Caco-2 (cell line): ENCODE data around the gene TRPM2. TPM values are rescaled to one million over a fixed set of nuclear protein-coding genes. Genes with fewer than 3 reads are reported as not detected.

Source experiments
- BruUV-seq: library from RNA; stranded (reverse); fragments of 400-500 nt; replicated peaks from 2 replicates; lab custom pipeline; 2021; lab: Mats Ljungman, UMichigan
- CTCF ChIA-PET: fragments of 300-600 bp; sonication (Branson Sonifier 250); formaldehyde crosslinking; loops from one replicate; lab custom pipeline; 2022; ENCODE audit warnings: antibody characterized with exemption; lab: Charles Lee
- POLR2A ChIA-PET: fragments of 300-600 bp; sonication (Branson Sonifier 250); formaldehyde crosslinking; loops from one replicate; lab custom pipeline; 2022; ENCODE audit warnings: antibody characterized with exemption; lab: Charles Lee
- DNase-seq, 2 experiments: peaks; one replicate each; pipeline versions ENCODE4 v3.0.0 to v3.0.0-alpha.2; 2020 to 2022
- H3K27me3 ChIP-seq: replicated peaks from 2 replicates; pipeline ENCODE4 v1.6.0; 2011; ENCODE audit warnings: low read length; ENCODE audit not compliant: control insufficient read depth, insufficient read depth
- H3K36me3 ChIP-seq: 2 replicates; pipeline ENCODE4 v1.5.1; 2011; ENCODE audit warnings: low read length; ENCODE audit not compliant: control insufficient read depth, insufficient read depth
- H3K4me1 ChIP-seq: fragments of 250-450 bp; sonication (Bioruptor Pico); 2 replicates; pipeline ENCODE4 v1.5.1; 2020; ENCODE audit warnings: mild to moderate bottlenecking
- H3K4me3 ChIP-seq: 2 replicates; pipeline ENCODE4 v1.5.1; 2011; ENCODE audit warnings: low read depth, mild to moderate bottlenecking, control low read depth, low read length
- H3K9me3 ChIP-seq: fragments of 250-450 bp; sonication (Bioruptor Pico); 2 replicates; pipeline ENCODE4 v1.5.1; 2020; ENCODE audit warnings: mild to moderate bottlenecking, moderate library complexity
- H3K27ac Mint-ChIP-seq: one replicate; pipeline ENCODE4 v1.8.0; 2022; ENCODE audit warnings: mixed read lengths; ENCODE audit not compliant: unreplicated experiment
- H3K27me3 Mint-ChIP-seq: one replicate; pipeline ENCODE4 v1.8.0; 2022; ENCODE audit warnings: mixed read lengths; ENCODE audit not compliant: insufficient read depth, unreplicated experiment
- H3K36me3 Mint-ChIP-seq: one replicate; pipeline ENCODE4 v1.8.0; 2022; ENCODE audit warnings: mild to moderate bottlenecking, mixed read lengths; ENCODE audit not compliant: insufficient read depth, unreplicated experiment
- H3K4me1 Mint-ChIP-seq: one replicate; pipeline ENCODE4 v1.8.0; 2022; ENCODE audit warnings: low read depth, mixed read lengths; ENCODE audit not compliant: unreplicated experiment
- H3K4me3 Mint-ChIP-seq: one replicate; pipeline ENCODE4 v1.8.0; 2022; ENCODE audit warnings: mild to moderate bottlenecking, moderate library complexity, mixed read lengths; ENCODE audit not compliant: unreplicated experiment
- H3K9me3 Mint-ChIP-seq: one replicate; pipeline ENCODE4 v1.8.0; 2022; ENCODE audit warnings: mixed read lengths; ENCODE audit not compliant: unreplicated experiment
- CTCF ChIP-seq, 2 experiments: fragments of 200-600 bp in 1 of 2; IDR thresholded peaks; 1 replicate in 1 of 2; 2 replicates in 1 of 2; pipeline versions ENCODE4 v1.5.1 to v1.8.0; 2011 to 2022; ENCODE audit warnings: antibody characterized with exemption in 1 of 2, control low read depth in 1 of 2, inconsistent platforms in 1 of 2, low read depth in 1 of 2, low read length in 1 of 2, mild to moderate bottlenecking in 1 of 2, moderate library complexity in 1 of 2; ENCODE audit not compliant: insufficient read depth in 1 of 2, severe bottlenecking in 1 of 2, unreplicated experiment in 1 of 2
- intact Hi-C: fragments of 100-400 bp; cut with micrococcal nuclease; formaldehyde crosslinking; loops from one replicate; pipeline ENCODE4 v1.10.0; 2022; ENCODE audit not compliant: unreplicated experiment
- total RNA-seq: library from RNA; stranded (reverse); gene quantifications from 2 replicates; pipeline ENCODE4 v1.2.3, GENCODE V29; 2022

The TRPM2 gene
- total RNA-seq, 1 experiment from 2014 or later: 0.20 TPM

GRCh38 chr21:44370786-44371410 is 17.5 kb downstream of the TRPM2 start:
- Histone ChIP-seq H3K36me3 (no peaks in the 10 kb centered on the region), H3K4me1 (peaks cover 8% of the 10 kb centered on the region; the same call in 1 of the 2 replicates), H3K9me3 (peaks cover 4% of the 10 kb centered on the region; the same call in 1 of the 2 replicates), H3K4me3 (peak overlapping the region; percentile 37; the same call in 1 of the 2 replicates), H3K27me3 (no peaks in the 10 kb centered on the region)
- Mint-ChIP-seq H3K27me3 (no peaks in the 10 kb centered on the region), H3K36me3 (no peaks in the 10 kb centered on the region), H3K9me3 (no peaks in the 10 kb centered on the region), H3K27ac (no peak overlapping the region), H3K4me1 (no peaks in the 10 kb centered on the region), H3K4me3 (peak overlapping the region; percentile 69)
- no TSS peak for BruUV-seq
- no peak for TF ChIP-seq CTCF (IDR thresholded peaks at IDR 0.05; ENCODE audit: insufficient read depth in 1 of 2, low read depth in 1 of 2, low read length in 1 of 2, severe bottlenecking in 1 of 2, unreplicated experiment in 1 of 2)
- no peak for DNase-seq
- POLR2A ChIA-PET: no interaction called here
- intact Hi-C loops: no loop called here
- CTCF ChIA-PET: no interaction called here

DNA sequence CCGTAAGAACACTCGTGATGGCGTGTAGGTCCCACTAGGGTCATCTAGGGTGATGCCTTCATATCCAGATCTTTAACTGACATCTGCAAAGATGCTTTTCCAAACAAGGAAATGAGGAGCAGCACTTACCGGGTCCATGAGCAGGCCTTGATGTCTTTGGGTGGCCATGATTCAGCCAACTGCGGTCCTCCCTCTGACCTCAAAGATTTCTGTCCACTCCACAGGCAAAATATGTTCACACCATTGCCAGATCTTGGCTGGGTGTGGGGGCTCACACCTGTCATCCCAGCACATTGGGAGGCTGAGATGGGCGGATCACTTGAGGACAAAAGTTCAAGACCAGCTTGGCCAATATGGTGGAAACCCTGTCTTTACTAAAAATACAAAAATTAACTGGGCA is 18.2 kb downstream of the TRPM2 start:
- Mint-ChIP-seq H3K9me3 (no peaks in the 10 kb centered on the region), H3K4me3 (peak overlapping the region; percentile 53), H3K4me1 (no peaks in the 10 kb centered on the region), H3K27me3 (no peaks in the 10 kb centered on the region), H3K27ac (no peak overlapping the region), H3K36me3 (no peaks in the 10 kb centered on the region)
- DNase-seq: no peak
- no peak for TF ChIP-seq CTCF (IDR thresholded peaks at IDR 0.05; ENCODE audit: insufficient read depth in 1 of 2, low read depth in 1 of 2, low read length in 1 of 2, severe bottlenecking in 1 of 2, unreplicated experiment in 1 of 2)
- Histone ChIP-seq H3K36me3 (no peaks in the 10 kb centered on the region), H3K4me1 (peaks cover 8% of the 10 kb centered on the region; the same call in 1 of the 2 replicates), H3K27me3 (no peaks in the 10 kb centered on the region), H3K9me3 (peaks cover 4% of the 10 kb centered on the region; the same call in 1 of the 2 replicates), H3K4me3 (no peak overlapping the region)
- CTCF ChIA-PET: no interaction called here
- no TSS peak for BruUV-seq
- POLR2A ChIA-PET: no interaction called here
- intact Hi-C loops: no loop called here

DNA sequence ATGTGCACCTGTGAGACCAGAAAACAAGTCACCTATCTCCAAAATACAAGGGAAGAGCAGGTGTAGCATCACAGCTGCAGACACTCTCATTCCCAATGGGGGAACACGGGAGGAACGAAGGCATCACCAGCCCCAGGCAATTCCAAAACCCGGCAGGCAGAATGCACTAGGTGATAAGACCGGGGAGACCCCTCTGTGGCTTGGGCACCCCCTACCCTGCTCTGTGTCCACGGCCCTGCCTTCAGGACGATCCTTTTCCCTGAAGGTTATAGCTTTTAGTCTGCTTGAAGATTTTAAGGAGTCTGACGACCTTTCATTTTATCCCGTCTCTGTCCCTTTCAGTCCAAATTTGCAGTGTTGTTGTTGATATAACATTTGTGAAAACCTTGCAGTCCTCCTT is 19.2 kb downstream of the TRPM2 start:
- Histone ChIP-seq H3K4me1 (peaks cover 8% of the 10 kb centered on the region; the same call in 1 of the 2 replicates), H3K9me3 (peaks cover 4% of the 10 kb centered on the region; the same call in 1 of the 2 replicates), H3K36me3 (no peaks in the 10 kb centered on the region), H3K27me3 (no peaks in the 10 kb centered on the region), H3K4me3 (no peak overlapping the region)
- no peak for DNase-seq
- POLR2A ChIA-PET: no interaction called here
- H3K4me1 Mint-ChIP-seq: no peaks in the 10 kb centered on the region
- intact Hi-C loops: no loop called here
- H3K27me3 Mint-ChIP-seq: no peaks in the 10 kb centered on the region
- BruUV-seq: no TSS peak
- no peak overlapping the region for H3K27ac Mint-ChIP-seq
- H3K4me3 Mint-ChIP-seq: no peak overlapping the region
- no peak for TF ChIP-seq CTCF (IDR thresholded peaks at IDR 0.05; ENCODE audit: insufficient read depth in 1 of 2, low read depth in 1 of 2, low read length in 1 of 2, severe bottlenecking in 1 of 2, unreplicated experiment in 1 of 2)
- CTCF ChIA-PET: no interaction called here
- H3K36me3 Mint-ChIP-seq: no peaks in the 10 kb centered on the region
- no peaks in the 10 kb centered on the region for H3K9me3 Mint-ChIP-seq
